Pancreas (tissue), 10 donors: ENCODE data around the gene NQO2. TPM values are rescaled to one million over a fixed set of nuclear protein-coding genes. Genes with fewer than 3 reads are reported as not detected.

Source experiments
- ATAC-seq, 4 donors: fragments of 200-7000 bp; cut with Tn5 transposase; one replicate each; pipeline versions ENCODE4 v1.8.0 to v1.9.1; 2020; ENCODE audit warnings: mild to moderate bottlenecking in 4 of 4, moderate library complexity in 4 of 4
- DNase-seq, 6 donors: peaks; one replicate each; pipeline ENCODE4 v3.0.0-alpha.2; 2020
- FAIRE-seq: peaks from 2 replicates; lab custom pipeline; 2012; peaks lifted over from hg19 to GRCh38; lab: Jason Lieb, UNC
- H3K27ac ChIP-seq, 4 donors: fragments of 200-600 bp; sonication (generic); 1 replicate in 3 of 4; 2 replicates in 1 of 4; pipeline versions ENCODE4 v1.5.0 to v1.8.0; 2020
- H3K27me3 ChIP-seq, 4 donors: fragments of 200-600 bp; one replicate each; pipeline ENCODE4 v1.8.0; 2021
- H3K36me3 ChIP-seq, 3 donors: fragments of 200-600 bp; sonication (generic) in 1 of 3; one replicate each; pipeline versions ENCODE4 v1.5.0 to v1.8.0; 2020 to 2021
- H3K4me1 ChIP-seq, 3 donors: fragments of 200-600 bp; one replicate each; pipeline ENCODE4 v1.8.0; 2021
- H3K4me3 ChIP-seq, 4 donors: fragments of 200-600 bp; sonication (generic) in 2 of 4; one replicate each; pipeline versions ENCODE4 v1.5.0 to v1.8.0; 2020 to 2021
- H3K9me3 ChIP-seq, 4 donors: fragments of 200-600 bp; one replicate each; pipeline ENCODE4 v1.8.0; 2021
- WGBS, 2 donors: extraction: QIAGEN DNeasy Blood & Tissue Kit; methylation state at CpG; one replicate each; pipeline ENCODE4 v1.1.7; 2013; 5-methylcytosine and 5-hydroxymethylcytosine counted together
- intact Hi-C, 3 donors: fragments of 100-400 bp; cut with DNase I; formaldehyde crosslinking; loops; one replicate each; pipeline versions ENCODE4 v1.11.1 to v1.14.2; 2022
- polyA plus RNA-seq, 2 donors: library from polyadenylated mRNA; stranded (reverse); fragments of 200-250 nt; gene quantifications; one replicate each; pipeline ENCODE4 v1.2.3, GENCODE V29; 2013
- total RNA-seq, 6 donors: library from RNA; stranded (reverse); fragmentation: NEBNext Ultra II Directional in 4 of 6; extraction: Animal tissue kit (Norgen Biotek cat#: 25700) in 4 of 6; gene quantifications; one replicate each; pipeline versions ENCODE4 v1.2.1 to v1.2.4, GENCODE V29; 2021 to 2023
- TF ChIP-seq, protein P1 (sequence below), 4 donors: fragments of 200-600 bp; sonication (generic) in 3 of 4; IDR thresholded peaks; one replicate each; pipeline versions ENCODE4 v1.5.0 to v1.8.0; 2021; ENCODE audit warnings: antibody characterized with exemption in 4 of 4
- donor health status: healthy with polysubstance abuse.
- donor health status: DM: no; HTN: no; CAD: no; lungs with moderate emphysema.
- donor health status: DM: no; HTN: no; CAD: no.
- donor health status: control.
- donor health status: control.
- donor health status: Bipolar disorder and iron deficiency.
- donor health status: DM: yes; HTN: yes; CAD: no.
- donor health status: DM: no; HTN: no; CAD: no.
- donor health status: DM: no; HTN: no; CAD: no.
- donor health status: DM: yes; HTN: yes; CAD: no.

NQO2 gene
- total and polyA plus RNA-seq, 8 donors, result 12.7 to 23.0 (median 21.1) TPM

DNA sequence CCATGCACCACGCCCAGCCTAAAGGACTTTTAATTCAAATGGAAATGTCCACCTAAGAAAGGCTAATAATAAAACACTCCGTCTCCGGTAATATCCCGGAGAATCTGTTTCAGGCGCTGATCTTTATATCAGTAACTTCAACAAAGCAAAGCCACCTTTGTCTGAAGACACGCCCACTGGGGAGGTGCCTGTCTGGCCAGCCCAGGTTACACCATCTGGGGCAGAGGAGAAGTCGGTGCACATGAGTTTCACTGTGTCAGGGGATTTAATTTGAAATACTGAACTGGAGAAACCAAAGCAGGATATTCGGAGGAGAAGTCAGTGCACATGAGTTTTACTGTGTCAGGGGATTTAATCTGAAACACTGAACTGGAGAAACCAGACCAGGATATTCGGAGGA is 37.7 kb upstream of the NQO2 start:
- FAIRE-seq, result no peak
- peak overlapping the region in 3 of 4 donors; percentile 17 to 48 (median 46) for H3K4me3 ChIP-seq
- WGBS, 2 donors, result 11 to 12% methylated on average over 9 of the region's 9 CpGs

GRCh38 chr6:2962636-2963035 is 37.1 kb upstream of the NQO2 start:
- ATAC-seq (peak; percentile 61 to 75 (median 64)), DNase-seq (no peak), FAIRE-seq (no peak)
- TF ChIP-seq, protein P1, sequence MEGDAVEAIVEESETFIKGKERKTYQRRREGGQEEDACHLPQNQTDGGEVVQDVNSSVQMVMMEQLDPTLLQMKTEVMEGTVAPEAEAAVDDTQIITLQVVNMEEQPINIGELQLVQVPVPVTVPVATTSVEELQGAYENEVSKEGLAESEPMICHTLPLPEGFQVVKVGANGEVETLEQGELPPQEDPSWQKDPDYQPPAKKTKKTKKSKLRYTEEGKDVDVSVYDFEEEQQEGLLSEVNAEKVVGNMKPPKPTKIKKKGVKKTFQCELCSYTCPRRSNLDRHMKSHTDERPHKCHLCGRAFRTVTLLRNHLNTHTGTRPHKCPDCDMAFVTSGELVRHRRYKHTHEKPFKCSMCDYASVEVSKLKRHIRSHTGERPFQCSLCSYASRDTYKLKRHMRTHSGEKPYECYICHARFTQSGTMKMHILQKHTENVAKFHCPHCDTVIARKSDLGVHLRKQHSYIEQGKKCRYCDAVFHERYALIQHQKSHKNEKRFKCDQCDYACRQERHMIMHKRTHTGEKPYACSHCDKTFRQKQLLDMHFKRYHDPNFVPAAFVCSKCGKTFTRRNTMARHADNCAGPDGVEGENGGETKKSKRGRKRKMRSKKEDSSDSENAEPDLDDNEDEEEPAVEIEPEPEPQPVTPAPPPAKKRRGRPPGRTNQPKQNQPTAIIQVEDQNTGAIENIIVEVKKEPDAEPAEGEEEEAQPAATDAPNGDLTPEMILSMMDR (IDR thresholded peaks at IDR 0.05), result no peak
- 14% methylated on average over 3 of the region's 3 CpGs for WGBS, 2 donors
- intact Hi-C loops, result no loop called here
- Histone ChIP-seq H3K9me3 (no peaks in the 10 kb centered on the region), H3K27me3 (no peaks in the 10 kb centered on the region), H3K36me3 (no peaks in the 10 kb centered on the region), H3K4me3 (peak overlapping the region in 2 of 4 donors; percentile 46 to 48), H3K27ac (peak overlapping the region; percentile 81 to 89 (median 86)), H3K4me1 (peaks cover 8 to 35% (median 30%) of the 10 kb centered on the region in 3 donors)

More for the DNA sequence above, 37.7 kb upstream of the NQO2 start:
- intact Hi-C loops, result no loop called here
- ATAC-seq (peak; percentile 84 to 90 (median 88)), DNase-seq (peak; percentile 71 to 87 (median 84))
- Histone ChIP-seq H3K9me3 (no peaks in the 10 kb centered on the region), H3K4me1 (peaks cover 8 to 35% (median 30%) of the 10 kb centered on the region in 3 donors), H3K27me3 (no peaks in the 10 kb centered on the region), H3K36me3 (no peaks in the 10 kb centered on the region), H3K27ac (peak overlapping the region; percentile 81 to 89 (median 86))
- TF ChIP-seq, protein P1 (IDR thresholded peaks at IDR 0.05), result no peak

- TF ChIP-seq, protein P1 (IDR thresholded peaks at IDR 0.05), result no peak
- Histone ChIP-seq H3K4me3 (no peak overlapping the region), H3K36me3 (no peaks in the 10 kb centered on the region), H3K27me3 (no peaks in the 10 kb centered on the region), H3K9me3 (no peaks in the 10 kb centered on the region), H3K27ac (peak overlapping the region in 1 of 4 donors; percentile 89), H3K4me1 (peaks cover 8 to 28% (median 25%) of the 10 kb centered on the region in 3 donors)
- intact Hi-C loops, result no loop called here
- ATAC-seq (no peak), DNase-seq (peak in 1 of 6 donors; percentile 39), FAIRE-seq (no peak)
- 95 to 96% methylated on average over 8 of the region's 8 CpGs for WGBS, 2 donors
These were observed 35.9 kb upstream of the NQO2 start for GRCh38 chr6:2963756-2964155.

- DNase-seq, result no peak
- Histone ChIP-seq H3K9me3 (no peaks in the 10 kb centered on the region), H3K4me3 (no peak overlapping the region), H3K27me3 (no peaks in the 10 kb centered on the region), H3K36me3 (no peaks in the 10 kb centered on the region), H3K4me1 (peaks cover 8 to 23% (median 22%) of the 10 kb centered on the region in 3 donors), H3K27ac (no peak overlapping the region)
- WGBS, 2 donors, result 67 to 73% methylated on average over 17 of the region's 17 CpGs
- no peak for ATAC-seq
- FAIRE-seq, result no peak
- TF ChIP-seq, protein P1 (IDR thresholded peaks at IDR 0.05), result no peak
- intact Hi-C loops, result no loop called here
These were observed 34.7 kb upstream of the NQO2 start for GRCh38 chr6:2964793-2965505.

DNA sequence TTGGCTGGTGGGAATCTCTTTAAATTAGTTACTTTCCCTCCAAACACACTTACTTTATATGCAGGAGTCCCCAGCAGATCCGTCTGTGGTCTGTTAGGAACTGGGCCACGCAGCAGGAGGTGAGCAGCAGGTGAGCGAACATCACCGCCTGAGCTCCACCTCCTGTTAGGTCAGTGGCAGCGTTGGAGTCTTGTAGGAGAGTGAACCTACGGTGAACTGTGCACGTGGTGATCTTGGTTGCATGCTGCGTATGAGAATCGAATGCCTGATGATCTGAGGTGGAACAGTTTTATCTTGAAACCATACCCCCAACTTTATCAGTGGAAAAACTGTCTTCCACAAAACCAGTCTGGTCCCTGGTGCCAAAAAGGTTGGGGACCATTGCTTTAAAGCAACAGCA is 33.3 kb upstream of the NQO2 start:
- TF ChIP-seq, protein P1 (IDR thresholded peaks at IDR 0.05), result no peak
- H3K4me3 ChIP-seq, result no peak overlapping the region
- ATAC-seq (peak in 2 of 4 donors; percentile 15 to 18), FAIRE-seq (no peak), DNase-seq (peak in 2 of 6 donors; percentile 27 to 47)
- 34 to 61% methylated on average over 9 of the region's 9 CpGs for WGBS, 2 donors
- no peaks in the 10 kb centered on the region for H3K27me3 ChIP-seq
- intact Hi-C loops, result no loop called here
- peak overlapping the region in 3 of 4 donors; percentile 2 to 51 (median 44) for H3K27ac ChIP-seq
- peaks cover 8 to 18% (median 17%) of the 10 kb centered on the region in 3 donors for H3K4me1 ChIP-seq
- H3K9me3 ChIP-seq, result no peaks in the 10 kb centered on the region
- no peaks in the 10 kb centered on the region for H3K36me3 ChIP-seq
